ENCODE measurements around the gene TUT1.

The TUT1 gene

DNA sequence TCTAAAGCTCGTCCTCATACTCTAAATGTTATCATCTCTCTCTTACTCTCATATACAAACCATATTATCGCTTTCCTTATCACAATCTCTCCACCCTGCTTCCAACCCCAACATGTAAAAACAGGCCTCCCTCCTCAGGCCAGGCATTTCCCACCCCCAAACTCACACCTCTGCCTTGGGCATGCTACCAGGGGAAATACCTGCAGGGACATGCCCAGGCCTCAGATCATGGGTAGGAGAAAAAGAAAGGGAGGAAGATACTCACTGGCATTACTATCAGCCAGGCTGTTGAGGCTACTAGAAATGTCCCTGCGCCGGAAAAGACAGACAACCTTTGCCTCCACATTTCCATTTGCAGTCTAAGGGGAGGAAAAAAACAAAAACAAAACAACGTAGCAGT, 8.6 kb upstream of the TUT1 start:
- H3K4me3 ChIP-seq (ENCODE audit: control insufficient read depth, low read depth, low read length), result peak overlapping the region; percentile 89
- DNase-seq (ENCODE audit: low read depth), result no peak
- TF ChIP-seq, protein P1, sequence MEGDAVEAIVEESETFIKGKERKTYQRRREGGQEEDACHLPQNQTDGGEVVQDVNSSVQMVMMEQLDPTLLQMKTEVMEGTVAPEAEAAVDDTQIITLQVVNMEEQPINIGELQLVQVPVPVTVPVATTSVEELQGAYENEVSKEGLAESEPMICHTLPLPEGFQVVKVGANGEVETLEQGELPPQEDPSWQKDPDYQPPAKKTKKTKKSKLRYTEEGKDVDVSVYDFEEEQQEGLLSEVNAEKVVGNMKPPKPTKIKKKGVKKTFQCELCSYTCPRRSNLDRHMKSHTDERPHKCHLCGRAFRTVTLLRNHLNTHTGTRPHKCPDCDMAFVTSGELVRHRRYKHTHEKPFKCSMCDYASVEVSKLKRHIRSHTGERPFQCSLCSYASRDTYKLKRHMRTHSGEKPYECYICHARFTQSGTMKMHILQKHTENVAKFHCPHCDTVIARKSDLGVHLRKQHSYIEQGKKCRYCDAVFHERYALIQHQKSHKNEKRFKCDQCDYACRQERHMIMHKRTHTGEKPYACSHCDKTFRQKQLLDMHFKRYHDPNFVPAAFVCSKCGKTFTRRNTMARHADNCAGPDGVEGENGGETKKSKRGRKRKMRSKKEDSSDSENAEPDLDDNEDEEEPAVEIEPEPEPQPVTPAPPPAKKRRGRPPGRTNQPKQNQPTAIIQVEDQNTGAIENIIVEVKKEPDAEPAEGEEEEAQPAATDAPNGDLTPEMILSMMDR (conservative IDR thresholded peaks at IDR 0.05; ENCODE audit: control insufficient read depth, insufficient read depth, low read depth, low read length), result no peak

GRCh38 chr11:62599069-62599696, 7.9 kb upstream of the TUT1 start:
- H3K4me3 ChIP-seq (ENCODE audit: control insufficient read depth, low read depth, low read length), result peak overlapping the region; percentile 89
- TF ChIP-seq, protein P1 (conservative IDR thresholded peaks at IDR 0.05; ENCODE audit: control insufficient read depth, insufficient read depth, low read depth, low read length), result no peak

DNA sequence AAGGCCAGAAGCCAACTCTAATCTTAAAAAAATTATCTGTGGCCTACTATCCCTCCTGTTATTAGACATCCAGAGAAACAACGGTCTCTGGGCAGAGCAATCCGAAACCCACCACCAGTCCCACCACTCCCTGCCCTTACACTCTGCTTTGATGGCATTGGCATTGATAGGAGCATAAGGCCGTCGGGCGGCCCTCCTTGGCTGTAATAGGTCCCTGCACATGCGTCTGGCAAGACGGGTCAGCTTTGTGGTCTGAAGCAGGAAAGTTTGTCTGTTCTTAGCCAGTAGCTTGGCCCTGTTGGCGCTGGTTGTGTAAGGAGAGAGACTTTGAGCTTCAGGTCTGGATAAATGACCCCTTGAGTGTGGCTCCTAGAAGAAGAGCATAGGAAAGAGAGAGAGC, 3.8 kb upstream of the TUT1 start:
- no peak overlapping the region for H3K4me3 ChIP-seq (ENCODE audit: control insufficient read depth, low read depth, low read length)
- DNase-seq (ENCODE audit: low read depth), result no peak
- TF ChIP-seq, protein P1 (conservative IDR thresholded peaks at IDR 0.05; ENCODE audit: control insufficient read depth, insufficient read depth, low read depth, low read length), result no peak

More at GRCh38 chr11:62599069-62599696, 7.9 kb upstream of the TUT1 start:
- DNase-seq (ENCODE audit: low read depth), result peak; percentile 99

DNA sequence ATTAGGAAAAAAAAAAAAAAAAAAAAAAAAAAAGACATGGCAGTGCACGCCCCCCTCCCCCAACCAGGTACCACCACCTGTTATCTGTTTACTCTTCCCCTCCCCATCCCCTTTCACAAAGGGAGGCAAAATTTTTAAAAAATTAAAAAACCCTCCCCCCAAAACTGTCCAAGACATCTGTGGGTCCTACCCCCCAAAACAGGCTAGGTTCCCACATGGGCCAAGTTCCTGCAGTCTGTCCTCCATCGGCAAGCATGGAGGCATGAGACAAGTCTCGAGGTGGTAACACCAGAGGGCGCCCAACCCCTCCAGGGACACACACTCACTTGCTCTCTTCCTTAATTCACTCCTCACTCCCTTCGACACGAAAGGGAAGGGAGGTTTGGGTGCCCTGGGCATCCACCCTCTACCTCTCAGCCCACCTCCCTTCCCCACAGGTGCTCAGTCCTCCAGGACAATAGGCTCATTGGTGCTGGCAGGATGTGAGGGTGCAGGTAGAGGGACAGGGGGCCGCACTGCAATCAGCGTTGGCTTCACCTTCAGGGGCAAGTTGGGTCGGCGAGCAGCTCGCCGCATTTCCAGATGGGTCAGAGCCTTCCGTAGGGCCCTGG, 2.2 kb upstream of the TUT1 start:
- peak; percentile 83 for DNase-seq (ENCODE audit: low read depth)
- no peak overlapping the region for H3K4me3 ChIP-seq (ENCODE audit: control insufficient read depth, low read depth, low read length)
- TF ChIP-seq, protein P1 (conservative IDR thresholded peaks at IDR 0.05; ENCODE audit: control insufficient read depth, insufficient read depth, low read depth, low read length), result peak; percentile 66

- H3K4me3 ChIP-seq (ENCODE audit: control insufficient read depth, low read depth, low read length), result no peak overlapping the region
- no peak for DNase-seq (ENCODE audit: low read depth)
- TF ChIP-seq, protein P1 (conservative IDR thresholded peaks at IDR 0.05; ENCODE audit: control insufficient read depth, insufficient read depth, low read depth, low read length), result no peak
Observed at GRCh38 chr11:62592989-62593421, 1.7 kb upstream of the TUT1 start.

DNA sequence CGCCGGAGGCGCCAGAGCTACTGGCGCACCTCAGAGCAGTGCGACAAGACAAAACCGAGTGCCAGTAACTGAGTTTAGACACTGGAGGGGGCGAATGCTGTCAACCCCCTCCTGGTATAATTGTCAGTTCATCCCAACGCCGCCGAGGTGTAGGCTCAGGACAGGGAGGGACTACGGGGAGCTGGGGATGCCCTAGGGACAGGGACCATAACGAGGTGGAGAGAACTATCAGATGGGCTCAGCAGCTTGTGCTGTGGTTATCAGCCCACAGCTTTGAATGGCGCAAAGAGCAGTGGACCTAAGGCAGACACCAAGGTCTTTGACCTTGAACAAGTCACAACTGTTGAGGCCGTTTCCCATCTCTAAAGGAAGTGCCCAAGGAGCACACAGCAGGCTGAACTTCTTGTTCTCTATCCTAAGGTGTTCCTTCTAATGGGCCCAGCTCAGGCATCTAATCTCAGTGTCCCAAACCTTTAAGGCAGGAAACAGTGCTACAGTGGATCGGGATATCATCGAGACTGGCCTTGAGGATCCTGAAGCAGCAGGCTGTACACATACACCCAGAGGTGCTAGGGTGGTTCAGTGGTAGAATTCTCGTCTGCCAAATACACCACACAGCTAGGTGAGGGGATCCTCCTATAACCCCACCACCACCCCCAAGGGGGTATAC, 958 bp upstream of the TUT1 start:
- H3K4me3 ChIP-seq (ENCODE audit: control insufficient read depth, low read depth, low read length), result peak overlapping the region; percentile 65
- TF ChIP-seq, protein P1 (conservative IDR thresholded peaks at IDR 0.05; ENCODE audit: control insufficient read depth, insufficient read depth, low read depth, low read length), result no peak
- DNase-seq (ENCODE audit: low read depth), result no peak
